OCI-LY3 (cell line): ENCODE results near the gene EXTL1.

Experiments used
- EZH2phosphoT487 ChIP-seq: fragments of 200-600 bp; shearing (Covaris generic); IDR thresholded peaks from 2 replicates; pipeline ENCODE4 v1.6.1; 2018; ENCODE audit warnings: antibody characterized with exemption, mixed run types, low read depth
- TF ChIP-seq, protein P1 (sequence below): fragments of 200-600, 300-600 bp; sonication (generic); IDR thresholded peaks from 2 replicates; pipeline ENCODE4 v1.5.1; 2014; ENCODE audit warnings: antibody characterized with exemption, low read length, low read depth

DNA sequence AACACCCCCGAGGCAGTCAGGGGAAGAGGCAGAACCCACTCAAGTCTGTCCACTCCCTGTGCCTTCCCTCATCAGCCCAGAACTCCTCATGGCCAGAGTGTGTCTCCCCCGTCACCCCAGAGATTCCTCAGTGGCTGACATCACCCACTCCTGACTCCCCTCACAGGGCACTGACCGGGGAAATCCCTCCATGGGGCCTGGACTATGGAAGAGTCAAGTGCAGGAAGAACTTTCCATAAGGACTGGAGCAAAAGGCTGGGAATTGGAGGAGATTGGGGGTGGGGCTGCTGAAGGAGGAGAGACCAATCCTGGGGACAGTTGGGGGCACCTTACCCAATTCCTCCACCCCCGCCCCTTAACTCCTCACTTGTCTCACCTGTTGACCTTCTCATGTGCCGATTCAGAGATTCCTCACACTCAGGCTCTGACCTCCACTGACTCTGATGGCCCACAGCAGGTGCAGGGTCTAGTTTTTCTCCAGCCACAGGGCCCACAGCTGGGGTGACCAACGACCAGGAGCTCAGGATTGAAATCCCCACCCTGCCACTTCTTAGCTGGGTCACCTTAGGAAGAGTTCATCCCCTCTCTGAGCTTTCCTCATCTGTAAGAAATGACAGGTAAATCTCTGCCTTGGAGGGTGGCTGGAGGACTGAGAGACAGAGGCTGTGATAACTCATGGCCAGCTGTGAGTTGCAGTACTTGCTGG is 481 bp upstream of the EXTL1 start:
- TF ChIP-seq, protein P1, sequence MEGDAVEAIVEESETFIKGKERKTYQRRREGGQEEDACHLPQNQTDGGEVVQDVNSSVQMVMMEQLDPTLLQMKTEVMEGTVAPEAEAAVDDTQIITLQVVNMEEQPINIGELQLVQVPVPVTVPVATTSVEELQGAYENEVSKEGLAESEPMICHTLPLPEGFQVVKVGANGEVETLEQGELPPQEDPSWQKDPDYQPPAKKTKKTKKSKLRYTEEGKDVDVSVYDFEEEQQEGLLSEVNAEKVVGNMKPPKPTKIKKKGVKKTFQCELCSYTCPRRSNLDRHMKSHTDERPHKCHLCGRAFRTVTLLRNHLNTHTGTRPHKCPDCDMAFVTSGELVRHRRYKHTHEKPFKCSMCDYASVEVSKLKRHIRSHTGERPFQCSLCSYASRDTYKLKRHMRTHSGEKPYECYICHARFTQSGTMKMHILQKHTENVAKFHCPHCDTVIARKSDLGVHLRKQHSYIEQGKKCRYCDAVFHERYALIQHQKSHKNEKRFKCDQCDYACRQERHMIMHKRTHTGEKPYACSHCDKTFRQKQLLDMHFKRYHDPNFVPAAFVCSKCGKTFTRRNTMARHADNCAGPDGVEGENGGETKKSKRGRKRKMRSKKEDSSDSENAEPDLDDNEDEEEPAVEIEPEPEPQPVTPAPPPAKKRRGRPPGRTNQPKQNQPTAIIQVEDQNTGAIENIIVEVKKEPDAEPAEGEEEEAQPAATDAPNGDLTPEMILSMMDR, result no peak
- TF ChIP-seq EZH2phosphoT487, result no peak
